ENCODE data around the gene RRAD.

RRAD gene

DNA sequence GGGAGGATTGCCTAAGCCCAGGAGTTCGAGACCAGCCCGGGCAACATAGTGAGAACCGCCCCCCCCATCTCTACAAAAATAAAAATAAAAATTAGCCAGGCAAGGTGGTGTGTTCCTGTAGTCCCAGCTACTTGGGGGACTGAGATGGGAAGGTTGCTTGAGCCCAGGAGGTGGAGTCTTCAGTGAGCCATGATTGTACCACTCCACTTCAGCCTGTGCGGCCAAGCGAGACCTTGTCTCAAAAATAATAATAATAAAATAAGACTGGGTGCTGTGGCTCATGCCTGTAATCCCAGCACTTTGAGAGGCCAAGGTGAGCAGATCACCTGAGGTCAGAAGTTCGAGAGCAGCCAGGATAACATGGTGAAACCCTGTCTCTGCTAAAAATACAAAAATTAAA is 33.5 kb downstream of the RRAD start:
- Mint-ChIP-seq H3K36me3 (peaks cover 23% of the 10 kb centered on the region), H3K4me1 (peaks cover 29% of the 10 kb centered on the region), H3K27ac (no peak overlapping the region), H3K27me3 (no peaks in the 10 kb centered on the region), H3K4me3 (no peak overlapping the region), H3K9me3 (no peaks in the 10 kb centered on the region)
- no peak for DNase-seq
- CTCF ChIA-PET: interaction anchor here (0.8 to 10.5 kb wide), 8 partner anchors 10 to 34 kb away, joined by 3 to 135 read pairs (median 8); partner anchors contain the start of genes CDH16, PDP2 and RRAD

- Mint-ChIP-seq H3K4me1 (peaks cover 32% of the 10 kb centered on the region), H3K9me3 (no peaks in the 10 kb centered on the region), H3K4me3 (no peak overlapping the region), H3K27me3 (no peaks in the 10 kb centered on the region), H3K27ac (peak overlapping the region; percentile 14), H3K36me3 (peaks cover 26% of the 10 kb centered on the region)
- no peak for DNase-seq
- CTCF ChIA-PET: interaction anchor here (3.0 to 4.5 kb wide), 2 partner anchors 11 to 23 kb away, joined by 10 to 19 read pairs; partner anchors contain the start of gene PDP2
These were observed 34.0 kb downstream of the RRAD start for GRCh38 chr16:66891360-66891759.

DNA sequence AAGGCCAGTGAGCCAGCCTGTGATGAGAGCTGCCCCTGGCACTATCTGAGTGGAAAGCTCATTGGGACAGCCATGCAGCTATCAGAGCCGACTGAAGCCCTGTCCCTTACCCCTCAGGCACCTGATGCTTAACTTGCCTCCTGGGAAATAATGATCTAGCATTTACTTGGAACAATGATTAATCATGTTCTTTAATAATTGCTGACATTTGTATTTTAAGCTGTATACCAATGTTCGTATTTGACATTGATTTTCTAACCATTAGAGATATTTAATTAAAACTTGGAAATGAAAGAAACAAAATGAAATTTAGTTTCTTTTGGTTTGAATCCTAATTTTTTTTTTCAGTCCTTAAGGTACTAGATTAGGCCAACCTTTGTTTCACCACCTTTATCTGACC is 34.5 kb downstream of the RRAD start:
- Mint-ChIP-seq H3K9me3 (no peaks in the 10 kb centered on the region), H3K36me3 (peaks cover 28% of the 10 kb centered on the region), H3K4me1 (peaks cover 33% of the 10 kb centered on the region), H3K4me3 (no peak overlapping the region), H3K27me3 (no peaks in the 10 kb centered on the region), H3K27ac (no peak overlapping the region)
- CTCF ChIA-PET: interaction anchor here (0.8 to 4.5 kb wide), 4 partner anchors 10 to 60 kb away, joined by 3 to 19 read pairs (median 6); partner anchors contain the start of genes CDH16, NAE1 and PDP2
- DNase-seq: no peak

GRCh38 chr16:66889622-66890021 is 35.7 kb downstream of the RRAD start:
- Mint-ChIP-seq H3K27me3 (no peaks in the 10 kb centered on the region), H3K9me3 (no peaks in the 10 kb centered on the region), H3K36me3 (peaks cover 37% of the 10 kb centered on the region), H3K4me3 (no peak overlapping the region), H3K4me1 (peaks cover 33% of the 10 kb centered on the region), H3K27ac (no peak overlapping the region)
- CTCF ChIA-PET: interaction anchor here (1.2 to 3.0 kb wide), 2 partner anchors 9 to 17 kb away, joined by 3 to 10 read pairs; partner anchors contain the start of gene PDP2
- DNase-seq: no peak

DNA sequence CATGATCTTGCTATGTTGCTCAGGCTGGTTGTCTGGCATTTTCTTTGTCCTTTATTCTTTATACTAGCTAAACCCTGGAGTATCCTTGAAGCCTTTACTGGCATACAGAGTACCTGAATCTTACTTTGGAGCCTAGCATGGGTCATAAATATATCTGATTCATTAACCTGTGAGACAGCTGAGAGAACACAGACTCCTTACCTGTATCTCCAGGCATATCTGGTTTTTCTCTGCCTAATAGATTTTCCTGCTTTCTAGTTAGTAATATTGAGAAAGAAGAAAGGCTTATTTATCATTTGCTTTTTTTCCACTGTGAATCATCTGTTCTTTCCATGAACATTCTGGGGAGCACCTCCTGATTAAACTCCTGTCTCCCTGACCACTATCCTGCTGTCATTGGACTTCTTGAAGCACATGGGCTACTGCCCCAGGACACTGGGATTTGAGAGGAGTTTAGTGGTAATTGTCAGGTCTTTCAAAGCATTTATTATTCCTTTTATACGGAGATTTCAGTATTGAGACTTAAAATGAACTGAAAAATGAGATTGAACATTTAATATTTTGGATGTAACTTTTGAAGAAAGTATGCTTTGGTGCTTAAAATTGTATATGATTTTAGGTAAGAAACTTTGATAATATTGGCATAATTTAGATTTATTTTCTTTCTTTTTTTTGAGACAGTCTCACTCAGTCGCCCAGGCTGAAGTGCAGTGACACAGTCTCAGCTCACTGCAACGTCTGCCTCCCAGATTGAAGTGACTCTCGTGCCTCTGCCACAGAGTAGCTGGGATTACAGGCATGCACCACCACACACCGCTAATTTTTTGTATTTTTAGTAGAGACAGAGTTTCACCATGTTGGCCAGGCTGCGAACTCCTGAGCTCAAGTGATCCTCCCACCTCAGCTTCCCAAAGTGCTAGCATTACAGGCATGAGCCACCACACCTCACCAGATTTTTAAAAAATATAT is 36.4 kb downstream of the RRAD start:
- no peak for DNase-seq
- CTCF ChIA-PET: interaction anchor here (1.2 to 3.0 kb wide), 3 partner anchors 8 to 21 kb away, joined by 3 to 10 read pairs (median 3); partner anchors contain the start of gene PDP2
- peaks cover 32% of the 10 kb centered on the region for H3K4me1 Mint-ChIP-seq
- no peak overlapping the region for H3K4me3 Mint-ChIP-seq
- H3K27me3 Mint-ChIP-seq: no peaks in the 10 kb centered on the region
- H3K27ac Mint-ChIP-seq: no peak overlapping the region
- H3K36me3 Mint-ChIP-seq: peaks cover 41% of the 10 kb centered on the region
- H3K9me3 Mint-ChIP-seq: no peaks in the 10 kb centered on the region

DNA sequence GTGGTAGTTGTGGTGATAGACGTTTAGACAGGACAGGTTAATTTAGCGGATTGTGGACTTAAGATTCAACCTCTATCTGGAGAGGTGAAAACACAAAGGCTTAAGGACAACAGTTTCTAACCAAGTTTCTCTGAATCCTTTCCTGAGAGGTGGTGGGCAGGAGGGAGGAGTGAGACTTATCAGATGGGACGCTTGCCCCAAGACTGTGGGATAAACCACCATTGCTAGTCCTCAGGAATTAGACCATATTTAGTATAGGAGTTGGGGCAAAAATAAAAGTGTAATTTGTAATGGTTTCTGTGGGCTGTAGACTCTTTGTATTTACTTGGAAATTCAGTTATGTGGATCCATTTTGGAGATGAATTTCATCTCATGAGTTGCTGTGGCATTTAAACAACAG is 38.4 kb downstream of the RRAD start:
- H3K9me3 Mint-ChIP-seq: no peaks in the 10 kb centered on the region
- H3K4me3 Mint-ChIP-seq: no peak overlapping the region
- CTCF ChIA-PET: interaction anchor here (1.5 to 2.2 kb wide), 2 partner anchors 8 to 19 kb away, joined by 3 to 12 read pairs; no protein-coding TSS in a partner anchor
- no peak overlapping the region for H3K27ac Mint-ChIP-seq
- H3K4me1 Mint-ChIP-seq: peaks cover 26% of the 10 kb centered on the region
- H3K27me3 Mint-ChIP-seq: no peaks in the 10 kb centered on the region
- H3K36me3 Mint-ChIP-seq: peaks cover 38% of the 10 kb centered on the region
- no peak for DNase-seq

GRCh38 chr16:66886321-66886720 is 39.0 kb downstream of the RRAD start:
- H3K4me1 Mint-ChIP-seq: peaks cover 29% of the 10 kb centered on the region
- CTCF ChIA-PET: interaction anchor here (1.5 to 2.2 kb wide), 2 partner anchors 9 to 19 kb away, joined by 3 to 12 read pairs; no protein-coding TSS in a partner anchor
- no peak for DNase-seq
- no peaks in the 10 kb centered on the region for H3K27me3 Mint-ChIP-seq
- no peaks in the 10 kb centered on the region for H3K9me3 Mint-ChIP-seq
- H3K4me3 Mint-ChIP-seq: no peak overlapping the region
- no peak overlapping the region for H3K27ac Mint-ChIP-seq
- H3K36me3 Mint-ChIP-seq: peaks cover 36% of the 10 kb centered on the region

- CTCF ChIA-PET: interaction anchor here (1.5 to 2.2 kb wide), 2 partner anchors 9 to 18 kb away, joined by 3 to 12 read pairs; no protein-coding TSS in a partner anchor
- no peaks in the 10 kb centered on the region for H3K9me3 Mint-ChIP-seq
- no peak overlapping the region for H3K4me3 Mint-ChIP-seq
- no peak for DNase-seq
- peaks cover 32% of the 10 kb centered on the region for H3K36me3 Mint-ChIP-seq
- peaks cover under 1% of the 10 kb centered on the region for H3K27me3 Mint-ChIP-seq
- peaks cover 30% of the 10 kb centered on the region for H3K4me1 Mint-ChIP-seq
- no peak overlapping the region for H3K27ac Mint-ChIP-seq
These were observed 39.8 kb downstream of the RRAD start for GRCh38 chr16:66885491-66885890.

DNA sequence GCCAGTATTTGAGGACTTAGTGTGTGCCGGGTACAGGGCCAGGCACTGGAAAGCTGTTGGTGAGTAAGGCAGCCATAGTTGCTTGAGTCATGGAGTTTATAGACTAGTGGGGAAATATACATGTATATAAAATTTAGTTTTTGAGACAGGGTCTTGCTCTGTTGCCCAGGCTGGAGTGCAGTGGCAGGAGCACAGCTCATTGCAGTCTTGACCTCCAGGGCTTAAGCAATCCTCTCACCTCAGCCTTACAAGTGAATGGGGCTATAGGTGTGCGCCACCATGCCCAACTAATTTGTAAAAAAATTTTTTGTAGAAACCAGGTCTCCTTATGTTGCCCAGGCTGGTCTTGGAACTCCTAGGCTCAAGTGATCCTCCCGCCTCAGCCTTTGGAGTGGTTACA is 42.6 kb downstream of the RRAD start:
- Mint-ChIP-seq H3K9me3 (no peaks in the 10 kb centered on the region), H3K4me1 (peaks cover 51% of the 10 kb centered on the region), H3K27ac (no peak overlapping the region), H3K36me3 (peaks cover 28% of the 10 kb centered on the region), H3K4me3 (no peak overlapping the region), H3K27me3 (peaks cover 6% of the 10 kb centered on the region)
- no peak for DNase-seq
- CTCF ChIA-PET: interaction anchor here (1.9 to 2.8 kb wide), 3 partner anchors 10 to 12 kb away, joined by 4 to 12 read pairs (median 12); no protein-coding TSS in a partner anchor

DNA sequence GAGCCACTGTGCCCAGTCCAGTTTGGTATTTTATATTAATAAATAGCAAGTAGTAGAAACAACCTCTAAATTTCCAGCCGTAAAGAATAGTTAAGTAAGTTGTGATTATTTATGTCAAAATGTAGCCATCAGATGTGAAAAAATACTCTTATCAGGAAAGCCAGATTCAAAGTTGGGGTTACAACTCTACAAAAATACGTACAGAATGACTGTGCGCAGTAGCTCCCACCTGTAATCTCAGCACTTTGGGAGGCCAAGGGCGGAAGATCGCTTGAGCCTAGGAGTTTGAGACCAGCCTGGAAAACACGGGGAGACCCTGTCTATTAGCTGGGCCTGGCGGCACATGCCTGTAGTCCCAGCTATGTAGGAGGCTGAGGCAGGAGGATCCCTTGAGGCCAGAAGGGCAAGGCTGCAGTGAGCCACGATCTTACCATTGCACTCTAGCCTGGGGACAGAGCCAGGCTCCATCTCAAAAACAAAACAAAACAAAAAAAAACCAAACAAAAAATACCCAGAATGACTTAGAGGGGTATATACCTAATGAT is 43.3 kb downstream of the RRAD start:
- Mint-ChIP-seq H3K36me3 (peaks cover 23% of the 10 kb centered on the region), H3K4me1 (peaks cover 46% of the 10 kb centered on the region), H3K4me3 (no peak overlapping the region), H3K27ac (no peak overlapping the region), H3K9me3 (no peaks in the 10 kb centered on the region), H3K27me3 (peaks cover 6% of the 10 kb centered on the region)
- no peak for DNase-seq
- CTCF ChIA-PET: interaction anchor here (1.3 to 3.3 kb wide), 5 partner anchors 9 to 42 kb away, joined by 3 to 20 read pairs (median 12); no protein-coding TSS in a partner anchor

DNA sequence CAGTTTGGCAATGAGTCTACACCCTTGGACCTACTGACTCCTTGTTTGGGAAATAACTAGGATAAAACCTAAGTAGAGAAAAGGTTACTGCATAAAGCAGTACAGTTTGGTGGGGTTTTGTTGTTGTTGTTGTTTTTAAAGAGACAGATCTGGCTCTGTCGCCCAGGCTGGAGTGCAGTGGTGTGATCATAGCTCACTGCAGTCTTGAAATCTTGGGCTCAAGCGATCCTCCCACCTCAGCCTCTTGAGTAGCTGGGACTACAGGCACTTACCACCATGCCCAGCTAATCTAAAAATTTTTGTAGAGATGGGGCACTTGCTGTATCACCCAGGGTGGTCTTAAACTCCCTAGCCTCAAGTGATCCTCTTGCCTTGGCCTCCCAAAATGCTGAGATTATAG is 43.8 kb downstream of the RRAD start:
- H3K27ac Mint-ChIP-seq: no peak overlapping the region
- H3K36me3 Mint-ChIP-seq: peaks cover 18% of the 10 kb centered on the region
- H3K9me3 Mint-ChIP-seq: no peaks in the 10 kb centered on the region
- peaks cover 43% of the 10 kb centered on the region for H3K4me1 Mint-ChIP-seq
- CTCF ChIA-PET: interaction anchor here (0.6 to 3.3 kb wide), 7 partner anchors 9 to 47 kb away, joined by 3 to 20 read pairs (median 10); no protein-coding TSS in a partner anchor
- no peak for DNase-seq
- H3K27me3 Mint-ChIP-seq: peaks cover 6% of the 10 kb centered on the region
- peak overlapping the region; percentile 99 for H3K4me3 Mint-ChIP-seq

DNA sequence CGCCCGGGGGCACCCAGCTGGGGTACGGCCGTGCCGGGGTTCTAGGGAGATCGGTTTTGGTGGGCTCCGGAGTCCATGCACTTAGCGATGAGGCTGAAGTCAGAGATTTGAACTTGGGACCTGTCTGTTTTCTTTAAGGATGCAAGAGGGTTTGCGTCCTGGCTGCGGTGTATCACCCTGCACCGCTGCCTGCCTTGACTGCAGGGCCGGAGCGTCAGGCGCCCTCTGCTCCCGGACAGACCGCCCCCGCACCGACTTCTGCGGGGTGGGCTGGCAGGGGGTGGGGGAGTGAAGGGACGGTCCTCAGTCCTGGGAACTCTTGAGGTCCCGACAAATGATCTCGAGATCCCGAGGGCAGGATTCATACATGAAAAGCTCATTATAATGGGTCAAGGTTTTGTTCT is 44.3 kb downstream of the RRAD start:
- H3K4me1 Mint-ChIP-seq: peaks cover 46% of the 10 kb centered on the region
- no peaks in the 10 kb centered on the region for H3K9me3 Mint-ChIP-seq
- DNase-seq: peak; percentile 34

GRCh38 chr16:66880288-66881013 is 44.9 kb downstream of the RRAD start, which contains the start of gene PDP2:
TSS of gene PDP2 (plus strand) at chr16:66880515. CDS start at chr16:66884285, 3,770 bp downstream.
- Mint-ChIP-seq H3K4me3 (peak within 1 kb of the TSS; percentile 99), H3K27ac (peak within 1 kb of the TSS; percentile 89), H3K9me3 (no peaks in the 10 kb centered on the region), H3K36me3 (peaks cover 13% of the 10 kb centered on the region), H3K4me1 (peaks cover 47% of the 10 kb centered on the region), H3K27me3 (peaks cover 6% of the 10 kb centered on the region)
- CTCF ChIA-PET: interaction anchor here (0.5 to 3.3 kb wide), 10 partner anchors 8 to 493 kb away, joined by 3 to 20 read pairs (median 4); partner anchors contain the start of gene NAE1
- peak; percentile 96 for DNase-seq

More for the DNA sequence above, 44.3 kb downstream of the RRAD start:
- peaks cover 6% of the 10 kb centered on the region for H3K27me3 Mint-ChIP-seq
- H3K36me3 Mint-ChIP-seq: peaks cover 18% of the 10 kb centered on the region
- H3K4me3 Mint-ChIP-seq: peak overlapping the region; percentile 99
- CTCF ChIA-PET: interaction anchor here (0.5 to 3.3 kb wide), 11 partner anchors 8 to 494 kb away, joined by 3 to 20 read pairs (median 4); no protein-coding TSS in a partner anchor
- H3K27ac Mint-ChIP-seq: no peak overlapping the region

All from activated naive CD4-positive, alpha-beta T cell treated with anti-CD3 and anti-CD28 coated beads, Interleukin-2, amount 10 ng/mL, durations not matched to agents 7 days and 5 days (primary cell).